Germinal center (tissue), 1 donor: ENCODE measurements around the gene AP1B1.

ENCODE experiments used
- DNase-seq: peaks from one replicate; pipeline ENCODE4 v3.0.0; 2012; ENCODE audit warnings: mixed read lengths, low spot score

The AP1B1 gene

GRCh38 chr22:29299136-29299900, 89.1 kb downstream of the AP1B1 start:
- no peak for DNase-seq

GRCh38 chr22:29298641-29299040, 89.7 kb downstream of the AP1B1 start:
- DNase-seq = no peak

- DNase-seq = no peak
Observed at GRCh38 chr22:29292379-29292778, 96.0 kb downstream of the AP1B1 start.

GRCh38 chr22:29291215-29291614, 97.2 kb downstream of the AP1B1 start:
- DNase-seq = no peak

- DNase-seq = no peak
Observed at GRCh38 chr22:29290061-29290460, 98.3 kb downstream of the AP1B1 start.

GRCh38 chr22:29288837-29289236, 99.5 kb downstream of the AP1B1 start:
- no peak for DNase-seq

- no peak for DNase-seq
Observed at GRCh38 chr22:29284196-29284595, 104.2 kb downstream of the AP1B1 start.

- DNase-seq = no peak
Observed at GRCh38 chr22:29277927-29278326, 110.4 kb downstream of the AP1B1 start.
